ENCODE results near the gene SPRR5.

SPRR5 gene

GRCh38 chr1:152993186-152993585 lies 46.2 kb downstream of the SPRR5 start:
- H3K9ac ChIP-seq (ENCODE audit: low read length), result no peak overlapping the region
- no peaks in the 10 kb centered on the region for H3K4me1 ChIP-seq (ENCODE audit: insufficient read depth, low read length)
- H3K27ac ChIP-seq (ENCODE audit: low read depth, low read length), result no peak overlapping the region
- H3K9me3 ChIP-seq (ENCODE audit: low read length), result no peaks in the 10 kb centered on the region
- no peak overlapping the region for H3K4me3 ChIP-seq (ENCODE audit: low read depth in 1 of 2, low read length in 2 of 2)
- no peaks in the 10 kb centered on the region for H3K27me3 ChIP-seq (ENCODE audit: control insufficient read depth in 1 of 2, insufficient read depth in 2 of 2, low read length in 2 of 2)
- H3K36me3 ChIP-seq (ENCODE audit: insufficient read depth, low read length), result no peaks in the 10 kb centered on the region

- Histone ChIP-seq H3K9me3 (ENCODE audit: low read length) (no peaks in the 10 kb centered on the region), H3K4me3 (ENCODE audit: low read depth in 1 of 2, low read length in 2 of 2) (no peak overlapping the region), H3K27ac (ENCODE audit: low read depth, low read length) (no peak overlapping the region), H3K9ac (ENCODE audit: low read length) (no peak overlapping the region), H3K4me1 (ENCODE audit: insufficient read depth, low read length) (no peaks in the 10 kb centered on the region), H3K36me3 (ENCODE audit: insufficient read depth, low read length) (no peaks in the 10 kb centered on the region), H3K27me3 (ENCODE audit: control insufficient read depth in 1 of 2, insufficient read depth in 2 of 2, low read length in 2 of 2) (no peaks in the 10 kb centered on the region)
Measured at GRCh38 chr1:152995842-152996241, 48.8 kb downstream of the SPRR5 start.

GRCh38 chr1:152996633-152997400 lies 49.8 kb downstream of the SPRR5 start:
- no peaks in the 10 kb centered on the region for H3K4me1 ChIP-seq (ENCODE audit: insufficient read depth, low read length)
- H3K4me3 ChIP-seq (ENCODE audit: low read depth in 1 of 2, low read length in 2 of 2), result no peak overlapping the region
- no peaks in the 10 kb centered on the region for H3K36me3 ChIP-seq (ENCODE audit: insufficient read depth, low read length)
- no peaks in the 10 kb centered on the region for H3K9me3 ChIP-seq (ENCODE audit: low read length)
- no peak overlapping the region for H3K9ac ChIP-seq (ENCODE audit: low read length)
- no peak overlapping the region for H3K27ac ChIP-seq (ENCODE audit: low read depth, low read length)
- H3K27me3 ChIP-seq (ENCODE audit: control insufficient read depth in 1 of 2, insufficient read depth in 2 of 2, low read length in 2 of 2), result no peaks in the 10 kb centered on the region

GRCh38 chr1:152997901-152998300 lies 50.9 kb downstream of the SPRR5 start:
- Histone ChIP-seq H3K9me3 (ENCODE audit: low read length) (no peaks in the 10 kb centered on the region), H3K27ac (ENCODE audit: low read depth, low read length) (no peak overlapping the region), H3K4me1 (ENCODE audit: insufficient read depth, low read length) (no peaks in the 10 kb centered on the region), H3K36me3 (ENCODE audit: insufficient read depth, low read length) (no peaks in the 10 kb centered on the region), H3K4me3 (ENCODE audit: low read depth in 1 of 2, low read length in 2 of 2) (no peak overlapping the region), H3K9ac (ENCODE audit: low read length) (no peak overlapping the region), H3K27me3 (ENCODE audit: control insufficient read depth in 1 of 2, insufficient read depth in 2 of 2, low read length in 2 of 2) (no peaks in the 10 kb centered on the region)

GRCh38 chr1:152998476-152998875 lies 51.5 kb downstream of the SPRR5 start:
- Histone ChIP-seq H3K4me3 (ENCODE audit: low read depth in 1 of 2, low read length in 2 of 2) (no peak overlapping the region), H3K4me1 (ENCODE audit: insufficient read depth, low read length) (no peaks in the 10 kb centered on the region), H3K36me3 (ENCODE audit: insufficient read depth, low read length) (no peaks in the 10 kb centered on the region), H3K27ac (ENCODE audit: low read depth, low read length) (no peak overlapping the region), H3K27me3 (ENCODE audit: control insufficient read depth in 1 of 2, insufficient read depth in 2 of 2, low read length in 2 of 2) (no peaks in the 10 kb centered on the region), H3K9ac (ENCODE audit: low read length) (no peak overlapping the region), H3K9me3 (ENCODE audit: low read length) (no peaks in the 10 kb centered on the region)
